Type B pancreatic cell (in vitro differentiated cells): ENCODE measurements around the gene RNF215. TPM values are rescaled to one million over a fixed set of nuclear protein-coding genes. Genes with fewer than 3 reads are reported as not detected.

Experiments used
- DNase-seq: peaks from one replicate; pipeline ENCODE4 v3.0.0; 2021; ENCODE audit warnings: mixed read lengths; ENCODE audit not compliant: unreplicated experiment; ENCODE audit errors: extremely low spot score
- H3K27ac Mint-ChIP-seq: 2 replicates; pipeline ENCODE4 v1.8.0; 2021; ENCODE audit warnings: mild to moderate bottlenecking, mixed read lengths
- H3K27me3 Mint-ChIP-seq: 2 replicates; pipeline ENCODE4 v1.8.0; 2021; ENCODE audit warnings: mixed read lengths
- H3K36me3 Mint-ChIP-seq: 2 replicates; pipeline ENCODE4 v1.8.0; 2021; ENCODE audit warnings: mixed read lengths
- H3K4me1 Mint-ChIP-seq: one replicate; pipeline ENCODE4 v1.8.0; 2021; ENCODE audit warnings: mixed read lengths; ENCODE audit not compliant: unreplicated experiment
- H3K4me3 Mint-ChIP-seq: 2 replicates; pipeline ENCODE4 v1.8.0; 2021; ENCODE audit warnings: mild to moderate bottlenecking, mixed read lengths
- H3K9me3 Mint-ChIP-seq: 2 replicates; pipeline ENCODE4 v1.8.0; 2021; ENCODE audit warnings: mixed read lengths
- total RNA-seq: library from RNA; stranded (reverse); gene quantifications from 2 replicates; pipeline ENCODE4 v1.2.1, GENCODE V29; 2021; ENCODE audit warnings: low replicate concordance
- TF ChIP-seq, protein P1 (sequence below): fragments of 200-600 bp; sonication (generic); conservative IDR thresholded peaks from 2 replicates; pipeline ENCODE4 v1.5.0; 2021; ENCODE audit warnings: antibody characterized with exemption, mild to moderate bottlenecking

RNF215 gene
- total RNA-seq, 1 donor from 2014 or later = 29.2 TPM

GRCh38 chr22:30372915-30373314 is 14.3 kb downstream of the RNF215 start:
- TF ChIP-seq, protein P1, sequence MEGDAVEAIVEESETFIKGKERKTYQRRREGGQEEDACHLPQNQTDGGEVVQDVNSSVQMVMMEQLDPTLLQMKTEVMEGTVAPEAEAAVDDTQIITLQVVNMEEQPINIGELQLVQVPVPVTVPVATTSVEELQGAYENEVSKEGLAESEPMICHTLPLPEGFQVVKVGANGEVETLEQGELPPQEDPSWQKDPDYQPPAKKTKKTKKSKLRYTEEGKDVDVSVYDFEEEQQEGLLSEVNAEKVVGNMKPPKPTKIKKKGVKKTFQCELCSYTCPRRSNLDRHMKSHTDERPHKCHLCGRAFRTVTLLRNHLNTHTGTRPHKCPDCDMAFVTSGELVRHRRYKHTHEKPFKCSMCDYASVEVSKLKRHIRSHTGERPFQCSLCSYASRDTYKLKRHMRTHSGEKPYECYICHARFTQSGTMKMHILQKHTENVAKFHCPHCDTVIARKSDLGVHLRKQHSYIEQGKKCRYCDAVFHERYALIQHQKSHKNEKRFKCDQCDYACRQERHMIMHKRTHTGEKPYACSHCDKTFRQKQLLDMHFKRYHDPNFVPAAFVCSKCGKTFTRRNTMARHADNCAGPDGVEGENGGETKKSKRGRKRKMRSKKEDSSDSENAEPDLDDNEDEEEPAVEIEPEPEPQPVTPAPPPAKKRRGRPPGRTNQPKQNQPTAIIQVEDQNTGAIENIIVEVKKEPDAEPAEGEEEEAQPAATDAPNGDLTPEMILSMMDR = no peak
- H3K27me3 Mint-ChIP-seq = no peaks in the 10 kb centered on the region
- H3K4me1 Mint-ChIP-seq = no peaks in the 10 kb centered on the region
- H3K4me3 Mint-ChIP-seq = no peak overlapping the region
- no peaks in the 10 kb centered on the region for H3K9me3 Mint-ChIP-seq
- no peak overlapping the region for H3K27ac Mint-ChIP-seq
- no peak for DNase-seq
- H3K36me3 Mint-ChIP-seq = no peaks in the 10 kb centered on the region

GRCh38 chr22:30371981-30372380 is 15.2 kb downstream of the RNF215 start:
- Mint-ChIP-seq H3K27me3 (no peaks in the 10 kb centered on the region), H3K4me3 (no peak overlapping the region), H3K4me1 (no peaks in the 10 kb centered on the region), H3K27ac (no peak overlapping the region), H3K9me3 (no peaks in the 10 kb centered on the region), H3K36me3 (no peaks in the 10 kb centered on the region)
- TF ChIP-seq, protein P1 = no peak
- DNase-seq = no peak

DNA sequence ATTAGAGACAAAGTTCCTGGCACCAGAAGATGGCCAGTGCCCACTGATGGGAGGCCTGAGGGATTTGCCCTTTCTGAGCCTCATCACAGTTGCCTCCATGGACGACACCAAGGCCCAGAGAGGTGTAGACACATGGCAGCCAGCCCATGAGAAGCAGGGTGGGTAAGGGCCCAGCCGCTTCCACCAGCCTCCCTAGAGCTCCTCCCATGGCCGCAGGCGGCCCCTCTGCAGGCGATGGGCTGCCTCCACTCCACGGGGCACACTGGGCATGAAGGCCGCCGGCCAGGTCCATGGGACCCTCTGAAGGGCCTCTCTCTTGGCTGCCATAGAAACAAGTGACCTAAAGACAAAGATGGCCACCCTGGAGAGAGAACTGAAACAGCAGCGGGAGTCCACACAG is 15.9 kb downstream of the RNF215 start:
- Mint-ChIP-seq H3K9me3 (no peaks in the 10 kb centered on the region), H3K27me3 (no peaks in the 10 kb centered on the region), H3K27ac (no peak overlapping the region), H3K4me1 (no peaks in the 10 kb centered on the region), H3K36me3 (no peaks in the 10 kb centered on the region), H3K4me3 (no peak overlapping the region)
- DNase-seq = no peak
- TF ChIP-seq, protein P1 = no peak

DNA sequence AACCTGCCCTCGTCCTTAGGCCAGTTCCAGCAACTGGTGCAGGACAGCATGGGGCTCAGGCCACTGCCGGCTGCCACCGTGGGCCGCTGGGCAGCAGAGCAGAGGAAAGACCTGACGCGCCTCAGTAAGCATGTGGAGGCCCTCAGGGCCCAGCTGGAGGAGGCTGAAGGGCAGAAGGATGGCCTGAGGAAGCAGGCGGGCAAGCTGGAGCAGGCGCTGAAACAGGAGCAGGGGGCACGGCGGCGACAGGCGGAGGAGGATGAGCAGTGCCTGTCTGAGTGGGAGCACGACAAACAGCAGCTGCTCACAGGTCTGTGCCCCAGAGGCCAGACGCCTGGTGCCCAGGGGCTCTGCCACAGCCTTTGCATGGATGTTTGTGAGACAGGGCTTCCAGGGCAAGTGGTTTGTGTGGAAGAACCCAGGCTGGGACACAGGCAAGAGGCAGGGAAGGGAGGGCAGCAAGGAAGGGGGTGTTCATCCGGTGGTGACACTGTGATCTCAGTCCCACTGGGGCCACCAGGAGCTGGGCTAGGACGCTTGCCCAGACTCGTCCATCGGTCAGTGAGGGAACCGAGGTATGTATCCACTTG is 16.5 kb downstream of the RNF215 start:
- Mint-ChIP-seq H3K27me3 (no peaks in the 10 kb centered on the region), H3K36me3 (no peaks in the 10 kb centered on the region), H3K4me1 (no peaks in the 10 kb centered on the region), H3K4me3 (no peak overlapping the region), H3K27ac (no peak overlapping the region), H3K9me3 (no peaks in the 10 kb centered on the region)
- no peak for DNase-seq
- TF ChIP-seq, protein P1 = no peak

DNA sequence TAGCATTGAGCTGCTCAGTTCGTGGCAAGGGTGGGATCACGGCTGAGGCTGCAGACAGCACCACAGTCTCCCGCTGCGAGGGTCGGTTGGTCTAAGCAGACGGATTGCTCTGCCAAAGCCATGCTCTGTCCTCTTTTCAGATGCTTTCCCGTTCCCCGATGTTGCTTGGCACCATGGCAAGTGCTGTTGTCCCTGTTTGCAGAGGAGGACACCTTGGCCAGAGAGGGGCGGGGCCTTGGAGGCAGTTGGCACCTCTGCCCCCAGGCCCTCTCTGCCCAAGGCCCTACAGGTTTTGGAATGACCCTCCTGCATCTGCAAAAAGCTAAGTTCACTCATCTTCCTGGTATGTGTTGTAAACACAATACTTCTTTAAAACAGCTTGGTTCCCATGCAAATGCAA is 18.8 kb downstream of the RNF215 start:
- Mint-ChIP-seq H3K4me1 (no peaks in the 10 kb centered on the region), H3K9me3 (no peaks in the 10 kb centered on the region), H3K27ac (no peak overlapping the region), H3K4me3 (no peak overlapping the region), H3K36me3 (no peaks in the 10 kb centered on the region), H3K27me3 (no peaks in the 10 kb centered on the region)
- no peak for DNase-seq
- TF ChIP-seq, protein P1 = no peak

- DNase-seq = no peak
- H3K9me3 Mint-ChIP-seq = no peaks in the 10 kb centered on the region
- H3K4me1 Mint-ChIP-seq = peaks cover 6% of the 10 kb centered on the region
- peaks cover 5% of the 10 kb centered on the region for H3K36me3 Mint-ChIP-seq
- H3K4me3 Mint-ChIP-seq = no peak overlapping the region
- no peaks in the 10 kb centered on the region for H3K27me3 Mint-ChIP-seq
- no peak overlapping the region for H3K27ac Mint-ChIP-seq
- TF ChIP-seq, protein P1 = no peak
Observed at GRCh38 chr22:30365891-30366290, 21.3 kb downstream of the RNF215 start.
